Measurements from ENCODE around the gene ANKRD13D.

DNA sequence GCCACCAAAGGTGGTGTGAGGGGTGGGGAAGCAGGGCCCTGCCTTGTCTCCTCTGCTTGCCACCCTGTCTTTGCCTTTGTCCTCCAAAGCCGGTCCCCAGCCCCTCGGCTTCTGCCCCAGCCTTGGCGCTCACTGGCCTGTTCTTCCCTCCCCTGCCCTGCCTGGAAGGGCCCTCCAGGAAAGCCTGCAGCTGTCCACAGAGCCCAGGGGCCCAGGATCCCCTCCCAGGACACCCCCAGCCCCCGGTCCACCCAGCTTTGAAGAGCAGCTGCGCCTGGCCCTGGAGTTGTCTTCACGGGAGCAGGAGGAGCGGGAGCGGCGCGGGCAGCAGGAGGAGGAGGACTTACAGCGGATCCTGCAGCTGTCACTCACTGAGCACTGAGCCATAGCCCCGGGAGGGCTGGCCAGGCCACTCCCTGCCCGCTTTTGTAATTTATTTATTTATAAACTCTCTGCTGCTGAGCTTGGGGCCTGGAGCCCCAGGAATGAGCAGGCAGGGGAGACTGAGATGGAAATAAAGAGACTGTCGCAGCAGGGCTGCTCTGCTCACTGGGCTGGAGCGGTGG lies 12.9 kb downstream of the ANKRD13D start:
- TF ChIP-seq, protein P1, sequence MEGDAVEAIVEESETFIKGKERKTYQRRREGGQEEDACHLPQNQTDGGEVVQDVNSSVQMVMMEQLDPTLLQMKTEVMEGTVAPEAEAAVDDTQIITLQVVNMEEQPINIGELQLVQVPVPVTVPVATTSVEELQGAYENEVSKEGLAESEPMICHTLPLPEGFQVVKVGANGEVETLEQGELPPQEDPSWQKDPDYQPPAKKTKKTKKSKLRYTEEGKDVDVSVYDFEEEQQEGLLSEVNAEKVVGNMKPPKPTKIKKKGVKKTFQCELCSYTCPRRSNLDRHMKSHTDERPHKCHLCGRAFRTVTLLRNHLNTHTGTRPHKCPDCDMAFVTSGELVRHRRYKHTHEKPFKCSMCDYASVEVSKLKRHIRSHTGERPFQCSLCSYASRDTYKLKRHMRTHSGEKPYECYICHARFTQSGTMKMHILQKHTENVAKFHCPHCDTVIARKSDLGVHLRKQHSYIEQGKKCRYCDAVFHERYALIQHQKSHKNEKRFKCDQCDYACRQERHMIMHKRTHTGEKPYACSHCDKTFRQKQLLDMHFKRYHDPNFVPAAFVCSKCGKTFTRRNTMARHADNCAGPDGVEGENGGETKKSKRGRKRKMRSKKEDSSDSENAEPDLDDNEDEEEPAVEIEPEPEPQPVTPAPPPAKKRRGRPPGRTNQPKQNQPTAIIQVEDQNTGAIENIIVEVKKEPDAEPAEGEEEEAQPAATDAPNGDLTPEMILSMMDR (IDR thresholded peaks at IDR 0.05) = no peak
- TF ChIP-seq ZFX (IDR thresholded peaks at IDR 0.05; ENCODE audit: borderline replicate concordance) = no peak
